H1 (cell line): ENCODE results near the gene ERCC6. TPM values are rescaled to one million over a fixed set of nuclear protein-coding genes. Genes with fewer than 3 reads are reported as not detected.

Experiments
- CTCF ChIA-PET: fragments of 300-600 bp; sonication (Branson Sonifier 250); formaldehyde crosslinking; loops from one replicate; lab custom pipeline; 2021; ENCODE audit not compliant: partially characterized antibody; lab: Charles Lee
- POLR2A ChIA-PET: fragments of 300-600 bp; sonication (Branson Sonifier 250); formaldehyde crosslinking; loops from one replicate; lab custom pipeline; 2021; ENCODE audit warnings: inconsistent platforms; ENCODE audit not compliant: partially characterized antibody; lab: Charles Lee
- DNase-seq, 2 experiments: peaks; one replicate each; pipeline versions ENCODE4 v3.0.0 to v3.0.0-alpha.2; 2010 to 2022; ENCODE audit warnings: low spot score in 2 of 2, low read depth in 1 of 2, mixed read lengths in 1 of 2
- FAIRE-seq: peaks from 2 replicates; lab custom pipeline; 2011; peaks lifted over from hg19 to GRCh38; lab: Jason Lieb, UNC
- H2AFZ ChIP-seq: 2 replicates; pipeline ENCODE4 v1.8.1; 2012; ENCODE audit warnings: low read length, inconsistent platforms
- H2AK5ac ChIP-seq: 2 replicates; pipeline ENCODE4 v1.6.1; 2013; ENCODE audit warnings: low read depth, low read length
- H2BK120ac ChIP-seq: replicated peaks from 2 replicates; pipeline ENCODE3; 2013; ENCODE audit warnings: low read depth, low read length, inconsistent platforms
- H2BK12ac ChIP-seq: 2 replicates; pipeline ENCODE4 v1.6.1; 2013; ENCODE audit warnings: low read depth, low read length
- H2BK15ac ChIP-seq: 2 replicates; pipeline ENCODE4 v1.6.1; 2013; ENCODE audit warnings: low read length
- H2BK20ac ChIP-seq: 2 replicates; pipeline ENCODE4 v1.6.1; 2013; ENCODE audit warnings: low read length
- H2BK5ac ChIP-seq: 2 replicates; pipeline ENCODE4 v1.6.1; 2013; ENCODE audit warnings: low read depth, low read length
- H3K14ac ChIP-seq: 2 replicates; pipeline ENCODE4 v1.6.1; 2013; ENCODE audit warnings: inconsistent platforms; ENCODE audit not compliant: insufficient read length
- H3K18ac ChIP-seq: 2 replicates; pipeline ENCODE4 v1.6.1; 2013; ENCODE audit warnings: low read length; ENCODE audit errors: extremely low read depth
- H3K23ac ChIP-seq: 2 replicates; pipeline ENCODE4 v1.6.1; 2013; ENCODE audit warnings: inconsistent platforms; ENCODE audit not compliant: insufficient read length
- H3K23me2 ChIP-seq: 2 replicates; pipeline ENCODE4 v1.6.1; 2013; ENCODE audit warnings: low read depth, low read length
- H3K27ac ChIP-seq: 2 replicates; pipeline ENCODE4 v1.6.1; 2011; ENCODE audit warnings: low read depth, low read length, inconsistent platforms
- H3K27me3 ChIP-seq, 4 experiments: replicated peaks in 1 of 4; 1 replicate in 1 of 4; 2 replicates in 3 of 4; pipeline versions ENCODE4 v1.6.1 to v1.8.1; 2011 to 2013; ENCODE audit warnings: low read length in 3 of 4, mild to moderate bottlenecking in 3 of 4, inconsistent platforms in 2 of 4, mixed read lengths in 2 of 4, moderate library complexity in 1 of 4; ENCODE audit not compliant: control insufficient read depth in 3 of 4, insufficient read depth in 3 of 4; ENCODE audit errors: extremely low read depth in 1 of 4
- H3K36me3 ChIP-seq, 4 experiments: 2 replicates each; pipeline versions ENCODE4 v1.6.1 to v1.8.1; 2011 to 2013; ENCODE audit warnings: mild to moderate bottlenecking in 4 of 4, low read length in 3 of 4, moderate library complexity in 2 of 4, control low read depth in 1 of 4, inconsistent platforms in 1 of 4; ENCODE audit not compliant: insufficient read depth in 4 of 4, control insufficient read depth in 2 of 4
- H3K4ac ChIP-seq: replicated peaks from 2 replicates; pipeline ENCODE3; 2013; ENCODE audit warnings: low read length, low read depth, mixed read lengths, inconsistent platforms; ENCODE audit not compliant: insufficient read length
- H3K4me1 ChIP-seq, 4 experiments: replicated peaks in 1 of 4; 1 replicate in 1 of 4; 2 replicates in 3 of 4; pipeline versions ENCODE4 v1.6.1 to v1.8.1; 2011 to 2013; ENCODE audit warnings: low read length in 3 of 4, inconsistent platforms in 2 of 4, mixed read lengths in 1 of 4; ENCODE audit not compliant: insufficient read depth in 4 of 4, control insufficient read depth in 3 of 4
- H3K4me2 ChIP-seq, 2 experiments: 2 replicates each; pipeline versions ENCODE4 v1.6.1 to v1.8.1; 2011 to 2013; ENCODE audit warnings: low read depth in 2 of 2, low read length in 2 of 2, control low read depth in 1 of 2, inconsistent platforms in 1 of 2, mild to moderate bottlenecking in 1 of 2; ENCODE audit not compliant: insufficient read depth in 1 of 2
- H3K4me3 ChIP-seq, 4 experiments: fragments of 200-600, 300-600 bp in 1 of 4; sonication (generic), shearing (Covaris generic), sonication (Bioruptor Twin) in 1 of 4; 2 replicates each; pipeline versions ENCODE4 v1.5.1 to v1.8.1; 2011 to 2016; ENCODE audit warnings: low read length in 4 of 4, low read depth in 3 of 4, control low read depth in 2 of 4, inconsistent platforms in 2 of 4, mild to moderate bottlenecking in 2 of 4, mixed read lengths in 1 of 4, moderate library complexity in 1 of 4; ENCODE audit not compliant: insufficient read depth in 2 of 4; ENCODE audit errors: extremely low read depth in 1 of 4
- H3K56ac ChIP-seq: replicated peaks from 2 replicates; pipeline ENCODE3; 2013; ENCODE audit warnings: low read depth, mild to moderate bottlenecking, mixed read lengths, low read length, inconsistent platforms; ENCODE audit not compliant: insufficient read length
- H3K79me1 ChIP-seq: 2 replicates; pipeline ENCODE4 v1.6.1; 2013; ENCODE audit warnings: low read depth, low read length, control low read depth
- H3K79me2 ChIP-seq, 2 experiments: 2 replicates each; pipeline versions ENCODE4 v1.6.1 to v1.8.1; 2012 to 2013; ENCODE audit warnings: low read length in 2 of 2, mild to moderate bottlenecking in 2 of 2, inconsistent platforms in 1 of 2; ENCODE audit not compliant: insufficient read depth in 2 of 2, control insufficient read depth in 1 of 2
- H3K9ac ChIP-seq, 4 experiments: replicated peaks in 1 of 4; 1 replicate in 1 of 4; 2 replicates in 3 of 4; pipeline versions ENCODE4 v1.6.1 to v1.8.1; 2011 to 2013; ENCODE audit warnings: low read depth in 3 of 4, low read length in 3 of 4, control low read depth in 2 of 4, mild to moderate bottlenecking in 2 of 4, moderate library complexity in 2 of 4, inconsistent platforms in 1 of 4; ENCODE audit errors: extremely low read depth in 1 of 4
- H3K9me3 ChIP-seq, 2 experiments: 2 replicates each; pipeline versions ENCODE4 v1.6.1 to v1.8.1; 2012 to 2013; ENCODE audit warnings: mild to moderate bottlenecking in 2 of 2, moderate library complexity in 2 of 2, control low read depth in 1 of 2, inconsistent platforms in 1 of 2, low read depth in 1 of 2, low read length in 1 of 2, mixed read lengths in 1 of 2; ENCODE audit not compliant: insufficient read depth in 2 of 2
- H4K20me1 ChIP-seq, 2 experiments: replicated peaks in 1 of 2; 2 replicates each; pipeline versions ENCODE3 to v1.8.1; 2011 to 2013; ENCODE audit warnings: inconsistent platforms in 2 of 2, low read length in 2 of 2, mild to moderate bottlenecking in 1 of 2; ENCODE audit not compliant: insufficient read depth in 2 of 2, control insufficient read depth in 1 of 2
- H4K5ac ChIP-seq: 2 replicates; pipeline ENCODE4 v1.6.1; 2013; ENCODE audit warnings: low read length, low read depth, mixed read lengths, inconsistent platforms; ENCODE audit not compliant: insufficient read length
- H4K8ac ChIP-seq: 2 replicates; pipeline ENCODE4 v1.8.0; 2013; ENCODE audit warnings: mild to moderate bottlenecking, moderate library complexity, low read length, inconsistent platforms; ENCODE audit not compliant: insufficient read depth; ENCODE audit errors: extremely low read depth
- H4K91ac ChIP-seq: replicated peaks from 2 replicates; pipeline ENCODE3; 2013; ENCODE audit warnings: low read length, mixed read lengths, inconsistent platforms; ENCODE audit not compliant: insufficient read length
- CBX5 ChIP-seq: fragments of 300-800, 300-1000 bp; sonication (generic); IDR thresholded peaks from 2 replicates; pipeline ENCODE4 v1.7.1; 2016; ENCODE audit warnings: antibody characterized with exemption, low read length, low read depth
- CEBPB ChIP-seq: IDR thresholded peaks from 2 replicates; pipeline ENCODE4 v1.6.1; 2012; ENCODE audit warnings: low read depth, low read length
- CREB1 ChIP-seq: IDR thresholded peaks from 2 replicates; pipeline ENCODE4 v1.6.1; 2012; ENCODE audit warnings: inconsistent platforms
- CTBP2 ChIP-seq: IDR thresholded peaks from 2 replicates; pipeline ENCODE4 v1.7.0; 2011; ENCODE audit warnings: borderline replicate concordance, mild to moderate bottlenecking, moderate library complexity, mixed read lengths, low read length; ENCODE audit not compliant: insufficient read depth, insufficient read length
- EP300 ChIP-seq, 2 experiments: IDR thresholded peaks; 1 replicate in 1 of 2; 2 replicates in 1 of 2; pipeline ENCODE4 v1.6.1; 2011 to 2012; ENCODE audit warnings: low read depth in 2 of 2, low read length in 2 of 2, mild to moderate bottlenecking in 2 of 2, borderline replicate concordance in 1 of 2, inconsistent platforms in 1 of 2, moderate library complexity in 1 of 2
- JUND ChIP-seq: IDR thresholded peaks from 2 replicates; pipeline ENCODE4 v1.6.1; 2011; ENCODE audit warnings: mild to moderate bottlenecking, improper control_type of control experiment, low read length
- KDM4A ChIP-seq: IDR thresholded peaks from one replicate; pipeline ENCODE4 v1.7.1; 2012; ENCODE audit warnings: low read depth, mild to moderate bottlenecking, moderate library complexity, low read length, inconsistent platforms; ENCODE audit not compliant: severe bottlenecking
- MAX ChIP-seq: IDR thresholded peaks from 2 replicates; pipeline ENCODE4 v1.6.1; 2012; ENCODE audit warnings: inconsistent platforms
- POLR2A ChIP-seq, 2 experiments: IDR thresholded peaks; 1 replicate in 1 of 2; 2 replicates in 1 of 2; pipeline ENCODE4 v1.6.1; 2011; ENCODE audit warnings: low read depth in 2 of 2, low read length in 2 of 2, mild to moderate bottlenecking in 2 of 2; ENCODE audit errors: control extremely low read depth in 1 of 2
- POU5F1 ChIP-seq: IDR thresholded peaks from 2 replicates; pipeline ENCODE4 v1.6.1; 2011; ENCODE audit warnings: low read depth, mild to moderate bottlenecking, low read length, moderate library complexity
- RAD21 ChIP-seq, 2 experiments: IDR thresholded peaks in 1 of 2; conservative IDR thresholded peaks in 1 of 2; 2 replicates each; pipeline ENCODE4 v1.6.1; 2011; ENCODE audit warnings: low read depth in 2 of 2, low read length in 2 of 2, improper control_type of control experiment in 1 of 2, inconsistent platforms in 1 of 2, mild to moderate bottlenecking in 1 of 2, moderate library complexity in 1 of 2
- SIX5 ChIP-seq: IDR thresholded peaks from 2 replicates; pipeline ENCODE4 v1.6.1; 2011; ENCODE audit warnings: mild to moderate bottlenecking, low read depth, low read length
- WGBS, 2 experiments: shearing (Covaris generic) in 1 of 2; methylation state at CpG; one replicate each; pipeline versions ENCODE4 v1.1.6 to v1.1.7; 2013 to 2015; ENCODE audit warnings: low lambda C conversion rate in 2 of 2, mixed read lengths in 2 of 2, inconsistent platforms in 1 of 2, low coverage in 1 of 2, missing lambda C conversion rate in 1 of 2; ENCODE audit not compliant: insufficient replicate concordance in 2 of 2, insufficient coverage in 1 of 2, insufficient read length in 1 of 2; ENCODE audit errors: extremely low coverage in 1 of 2, missing lambda C conversion rate in 1 of 2; 5-methylcytosine and 5-hydroxymethylcytosine counted together
- polyA plus RNA-seq, 7 experiments: library from polyadenylated mRNA; depleted of rRNA in 3 of 7; stranded (reverse) in 5 of 7; unstranded in 2 of 7; fragments of >200 nt in 5 of 7; fragments of 200-250 nt in 2 of 7; gene quantifications; 1 replicate in 5 of 7; 2 replicates in 1 of 7; 4 replicates in 1 of 7; pipeline versions ENCODE4 v1.2.1 to v1.2.3, GENCODE V29; 2011 to 2013; ENCODE audit warnings: missing spikeins in 2 of 7, mixed read lengths in 2 of 7
- total RNA-seq: library from RNA; stranded (reverse); fragmentation: NEBNext Ultra II Directional; extraction: Animal tissue kit (Norgen Biotek cat#: 25700); gene quantifications from 2 replicates; pipeline ENCODE4 v1.2.1, GENCODE V29; 2021

The ERCC6 gene
- total and polyA plus RNA-seq, 2 of the 8 experiments (the other 6 are each of a cell fraction or from before 2014, with no cell fraction given): 4.1 to 11.9 TPM

- Histone ChIP-seq H3K36me3 (no peaks in the 10 kb centered on the region), H3K14ac (no peak overlapping the region), H2BK120ac (no peak overlapping the region), H3K4me2 (peak overlapping the region; percentile 91 to 100), H4K20me1 (peaks cover 0 to 2% of the 10 kb centered on the region in 2 experiments), H4K91ac (no peak overlapping the region), H3K18ac (no peak overlapping the region), H3K79me2 (0 out of 4 replicates have a peak, but pooled peaks cover 0 to 3% of the 10 kb centered on the region in 2 experiments), H2BK12ac (peak overlapping the region; percentile 94; the same call in 1 of the 2 replicates), H4K5ac (no peak overlapping the region), H2AK5ac (no peak overlapping the region), H4K8ac (no peak overlapping the region), H3K4me1 (peaks cover 3 to 12% (median 8%) of the 10 kb centered on the region in 4 experiments), H3K27ac (no peak overlapping the region), H3K4me3 (peak overlapping the region in 3 of 4 experiments; percentile 66 to 81 (median 67); a peak in 6 of 8 replicates), H2AFZ (peak overlapping the region; percentile 99; the same call in 1 of the 2 replicates), H2BK20ac (no peak overlapping the region), H3K56ac (no peak overlapping the region), H3K79me1 (no peaks in the 10 kb centered on the region), H3K9ac (no peak overlapping the region), H3K23me2 (peaks cover 15% of the 10 kb centered on the region), H2BK5ac (no peak overlapping the region), H3K4ac (no peak overlapping the region), H3K9me3 (peaks cover 4 to 6% of the 10 kb centered on the region in 2 experiments; a peak in 3 of 4 replicates), H3K23ac (no peak overlapping the region), H2BK15ac (no peak overlapping the region), H3K27me3 (peaks cover 0 to 10% (median 6%) of the 10 kb centered on the region in 4 experiments; a peak in 5 of 7 replicates)
- WGBS, 2 experiments: 73% methylated on average over 17 of the region's 20 CpGs; no CpG with 5 or more reads in 1 of the 2 experiments
- ChIA-PET CTCF (interaction anchor here (1.2 to 2.4 kb wide), 4 partner anchors 8 to 143 kb away, joined by 3 to 7 read pairs (median 4); no protein-coding TSS in a partner anchor), POLR2A (interaction anchor here (0.8 to 1.9 kb wide), 2 partner anchors 11 to 280 kb away, joined by 3 to 4 read pairs; no protein-coding TSS in a partner anchor)
- FAIRE-seq: no peak
- no peak for DNase-seq
- TF ChIP-seq CBX5 (no peak), CREB1 (no peak), SIX5 (no peak), JUND (no peak), POLR2A (IDR thresholded peaks at IDR 0.05; ENCODE audit: control extremely low read depth in 1 of 2, low read depth in 2 of 2, low read length in 2 of 2) (no peak), CTBP2 (no peak), POU5F1 (no peak), CEBPB (no peak), KDM4A (no peak), RAD21 (IDR thresholded peaks at IDR 0.05 in 1 of 2, conservative IDR thresholded peaks at IDR 0.05 in 1 of 2; ENCODE audit: low read depth in 2 of 2, low read length in 2 of 2) (no peak), MAX (no peak), EP300 (IDR thresholded peaks at IDR 0.05; ENCODE audit: borderline replicate concordance in 1 of 2, low read depth in 2 of 2, low read length in 2 of 2) (no peak)
Observed at GRCh38 chr10:49540056-49540797, 1.3 kb upstream of the ERCC6 start.
